Effector memory CD8-positive, alpha-beta T cell (primary cell): Measurements from ENCODE around the gene TMEM219.

Experiments used
- ATAC-seq: fragments of 150-1000 bp; cut with Tn5 transposase; replicated peaks from 2 replicates; pipeline ENCODE4 v1.10.0; 2021; ENCODE audit warnings: mild to moderate bottlenecking, moderate library complexity
- DNase-seq, 3 experiments: peaks; one replicate each; pipeline ENCODE4 v3.0.0; 2021
- H3K27ac Mint-ChIP-seq, 2 donors: one replicate each; pipeline ENCODE4 v1.8.0; 2022; ENCODE audit warnings: mild to moderate bottlenecking in 2 of 2, mixed read lengths in 2 of 2, moderate library complexity in 2 of 2
- H3K27me3 Mint-ChIP-seq, 2 donors: one replicate each; pipeline ENCODE4 v1.8.0; 2022; ENCODE audit warnings: mixed read lengths in 2 of 2
- H3K36me3 Mint-ChIP-seq: one replicate; pipeline ENCODE4 v1.8.0; 2022; ENCODE audit warnings: mild to moderate bottlenecking, moderate library complexity, mixed read lengths; ENCODE audit not compliant: insufficient read depth
- H3K4me1 Mint-ChIP-seq, 2 donors: one replicate each; pipeline ENCODE4 v1.8.0; 2022; ENCODE audit warnings: low read depth in 2 of 2, mixed read lengths in 2 of 2
- H3K4me3 Mint-ChIP-seq, 2 donors: one replicate each; pipeline ENCODE4 v1.8.0; 2022; ENCODE audit warnings: mild to moderate bottlenecking in 2 of 2, mixed read lengths in 2 of 2, moderate library complexity in 2 of 2
- H3K9me3 Mint-ChIP-seq, 2 donors: one replicate each; pipeline ENCODE4 v1.8.0; 2022; ENCODE audit warnings: mixed read lengths in 2 of 2

Gene TMEM219

GRCh38 chr16:29990034-29990433, 28.2 kb downstream of the TMEM219 start:
- no peaks in the 10 kb centered on the region for H3K27me3 Mint-ChIP-seq
- H3K9me3 Mint-ChIP-seq: no peaks in the 10 kb centered on the region
- peaks cover 8 to 9% of the 10 kb centered on the region in 2 donors for H3K4me1 Mint-ChIP-seq
- no peak overlapping the region for H3K27ac Mint-ChIP-seq
- ATAC-seq (no peak), DNase-seq (no peak)
- H3K4me3 Mint-ChIP-seq: no peak overlapping the region
- H3K36me3 Mint-ChIP-seq: peaks cover 34% of the 10 kb centered on the region

- peaks cover 35% of the 10 kb centered on the region for H3K36me3 Mint-ChIP-seq
- no peak for DNase-seq
- H3K27me3 Mint-ChIP-seq: no peaks in the 10 kb centered on the region
- H3K9me3 Mint-ChIP-seq: no peaks in the 10 kb centered on the region
- no peak overlapping the region for H3K27ac Mint-ChIP-seq
- ATAC-seq: no peak
- peaks cover 9 to 13% of the 10 kb centered on the region in 2 donors for H3K4me1 Mint-ChIP-seq
- no peak overlapping the region for H3K4me3 Mint-ChIP-seq
These were observed 29.1 kb downstream of the TMEM219 start for GRCh38 chr16:29990883-29991570.

- Mint-ChIP-seq H3K4me3 (no peak overlapping the region), H3K27ac (no peak overlapping the region), H3K4me1 (peaks cover 14 to 18% of the 10 kb centered on the region in 2 donors), H3K9me3 (no peaks in the 10 kb centered on the region), H3K27me3 (no peaks in the 10 kb centered on the region), H3K36me3 (peaks cover 36% of the 10 kb centered on the region)
- ATAC-seq (no peak), DNase-seq (no peak)
These were observed 29.7 kb downstream of the TMEM219 start for GRCh38 chr16:29991571-29991904.

- peaks cover 19 to 23% of the 10 kb centered on the region in 2 donors for H3K4me1 Mint-ChIP-seq
- peak overlapping the region; percentile 60 to 76 for H3K27ac Mint-ChIP-seq
- H3K36me3 Mint-ChIP-seq: peaks cover 36% of the 10 kb centered on the region
- no peaks in the 10 kb centered on the region for H3K27me3 Mint-ChIP-seq
- no peaks in the 10 kb centered on the region for H3K9me3 Mint-ChIP-seq
- ATAC-seq (no peak), DNase-seq (no peak)
- peak overlapping the region in 1 of 2 donors; percentile 14 for H3K4me3 Mint-ChIP-seq
These were observed 30.6 kb downstream of the TMEM219 start for GRCh38 chr16:29992344-29992967.

GRCh38 chr16:29993191-29993902, 31.5 kb downstream of the TMEM219 start:
- Mint-ChIP-seq H3K27ac (peak overlapping the region in 1 of 2 donors; percentile 98), H3K36me3 (peaks cover 33% of the 10 kb centered on the region), H3K9me3 (no peaks in the 10 kb centered on the region), H3K4me1 (peaks cover 19 to 23% of the 10 kb centered on the region in 2 donors), H3K27me3 (no peaks in the 10 kb centered on the region), H3K4me3 (peak overlapping the region in 1 of 2 donors; percentile 5)
- DNase-seq (no peak), ATAC-seq (no peak)

GRCh38 chr16:29993903-29994599, 32.2 kb downstream of the TMEM219 start:
- ATAC-seq: no peak
- peaks cover 36% of the 10 kb centered on the region for H3K36me3 Mint-ChIP-seq

GRCh38 chr16:29994600-29995323, 32.9 kb downstream of the TMEM219 start:
- Mint-ChIP-seq H3K27ac (peak overlapping the region; percentile 96 to 98), H3K4me3 (peak overlapping the region; percentile 96 to 99), H3K4me1 (peaks cover 25 to 28% of the 10 kb centered on the region in 2 donors), H3K9me3 (no peaks in the 10 kb centered on the region), H3K36me3 (peaks cover 34% of the 10 kb centered on the region), H3K27me3 (no peaks in the 10 kb centered on the region)
- DNase-seq (no peak), ATAC-seq (no peak)

More at GRCh38 chr16:29993903-29994599, 32.2 kb downstream of the TMEM219 start:
- H3K27ac Mint-ChIP-seq: peak overlapping the region in 1 of 2 donors; percentile 98
- H3K4me1 Mint-ChIP-seq: peaks cover 22 to 24% of the 10 kb centered on the region in 2 donors
- no peak for DNase-seq
- no peaks in the 10 kb centered on the region for H3K27me3 Mint-ChIP-seq
- H3K4me3 Mint-ChIP-seq: peak overlapping the region; percentile 96 to 99
- H3K9me3 Mint-ChIP-seq: no peaks in the 10 kb centered on the region

- no peaks in the 10 kb centered on the region for H3K9me3 Mint-ChIP-seq
- H3K27ac Mint-ChIP-seq: peak within 1 kb of the TSS; percentile 96 to 98
- no peaks in the 10 kb centered on the region for H3K27me3 Mint-ChIP-seq
- H3K4me3 Mint-ChIP-seq: peak within 1 kb of the TSS; percentile 96 to 99
- H3K36me3 Mint-ChIP-seq: peaks cover 34% of the 10 kb centered on the region
- peak; percentile 81 to 83 (median 82) for DNase-seq
- peaks cover 25 to 28% of the 10 kb centered on the region in 2 donors for H3K4me1 Mint-ChIP-seq
- peak; percentile 65 for ATAC-seq
These were observed 33.5 kb downstream of the TMEM219 start, which contains the start of gene HIRIP3 for GRCh38 chr16:29995324-29995910. TSS of gene HIRIP3 (minus strand) at chr16:29995617. CDS start at chr16:29995605, 12 bp downstream.

GRCh38 chr16:29995911-29996765, 34.3 kb downstream of the TMEM219 start, which contains the start of gene INO80E:
TSS of gene INO80E (plus strand) at chr16:29996241. CDS start at chr16:29996311, 70 bp downstream.
- peaks cover 33% of the 10 kb centered on the region for H3K36me3 Mint-ChIP-seq
- H3K4me3 Mint-ChIP-seq: peak within 1 kb of the TSS; percentile 96 to 99
- H3K27me3 Mint-ChIP-seq: no peaks in the 10 kb centered on the region

GRCh38 chr16:29996766-29997250, 34.9 kb downstream of the TMEM219 start:
- no peak for DNase-seq
- Mint-ChIP-seq H3K36me3 (peaks cover 29% of the 10 kb centered on the region), H3K4me1 (peaks cover 25 to 28% of the 10 kb centered on the region in 2 donors), H3K27me3 (no peaks in the 10 kb centered on the region), H3K27ac (peak overlapping the region; percentile 72 to 96), H3K4me3 (peak overlapping the region; percentile 96 to 99), H3K9me3 (no peaks in the 10 kb centered on the region)
- no peak for ATAC-seq

More at GRCh38 chr16:29995911-29996765, 34.3 kb downstream of the TMEM219 start, which contains the start of gene INO80E:
- DNase-seq (peak; percentile 99 to 100 (median 99)), ATAC-seq (peak; percentile 98)
- H3K27ac Mint-ChIP-seq: peak within 1 kb of the TSS; percentile 96 to 98
- peaks cover 25 to 28% of the 10 kb centered on the region in 2 donors for H3K4me1 Mint-ChIP-seq
- H3K9me3 Mint-ChIP-seq: no peaks in the 10 kb centered on the region

- Mint-ChIP-seq H3K27me3 (no peaks in the 10 kb centered on the region), H3K9me3 (no peaks in the 10 kb centered on the region), H3K4me3 (no peak overlapping the region), H3K36me3 (peaks cover 23% of the 10 kb centered on the region), H3K4me1 (peaks cover 29 to 30% of the 10 kb centered on the region in 2 donors), H3K27ac (peak overlapping the region; percentile 55 to 86)
- ATAC-seq: no peak
- DNase-seq: no peak
These were observed 37.7 kb downstream of the TMEM219 start for GRCh38 chr16:29999605-30000004.
